ENCODE results near the gene FKBP8.

FKBP8 gene

DNA sequence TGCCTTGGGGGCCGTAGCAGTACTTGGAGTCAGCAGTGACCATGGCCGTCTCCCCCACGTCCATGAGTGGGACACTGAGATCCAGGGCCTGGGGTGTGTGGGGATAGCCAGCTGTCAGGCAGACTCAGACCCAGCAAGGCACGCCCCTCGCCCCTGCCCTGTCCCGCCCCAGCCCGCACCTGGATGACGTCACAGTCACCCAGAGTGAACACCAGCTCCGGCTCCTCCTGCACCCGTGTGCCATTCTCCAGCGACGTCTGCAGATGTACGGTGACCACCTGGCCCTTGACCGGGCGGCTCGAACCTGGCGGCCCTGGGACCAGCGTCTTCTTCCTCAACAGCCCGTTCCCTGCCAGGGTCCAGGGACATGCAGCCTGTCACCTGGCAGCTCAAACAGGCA lies 4.0 kb downstream of the FKBP8 start:
- DNase-seq (ENCODE audit: low read depth), result no peak
- TF ChIP-seq, protein P1, sequence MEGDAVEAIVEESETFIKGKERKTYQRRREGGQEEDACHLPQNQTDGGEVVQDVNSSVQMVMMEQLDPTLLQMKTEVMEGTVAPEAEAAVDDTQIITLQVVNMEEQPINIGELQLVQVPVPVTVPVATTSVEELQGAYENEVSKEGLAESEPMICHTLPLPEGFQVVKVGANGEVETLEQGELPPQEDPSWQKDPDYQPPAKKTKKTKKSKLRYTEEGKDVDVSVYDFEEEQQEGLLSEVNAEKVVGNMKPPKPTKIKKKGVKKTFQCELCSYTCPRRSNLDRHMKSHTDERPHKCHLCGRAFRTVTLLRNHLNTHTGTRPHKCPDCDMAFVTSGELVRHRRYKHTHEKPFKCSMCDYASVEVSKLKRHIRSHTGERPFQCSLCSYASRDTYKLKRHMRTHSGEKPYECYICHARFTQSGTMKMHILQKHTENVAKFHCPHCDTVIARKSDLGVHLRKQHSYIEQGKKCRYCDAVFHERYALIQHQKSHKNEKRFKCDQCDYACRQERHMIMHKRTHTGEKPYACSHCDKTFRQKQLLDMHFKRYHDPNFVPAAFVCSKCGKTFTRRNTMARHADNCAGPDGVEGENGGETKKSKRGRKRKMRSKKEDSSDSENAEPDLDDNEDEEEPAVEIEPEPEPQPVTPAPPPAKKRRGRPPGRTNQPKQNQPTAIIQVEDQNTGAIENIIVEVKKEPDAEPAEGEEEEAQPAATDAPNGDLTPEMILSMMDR (conservative IDR thresholded peaks at IDR 0.05; ENCODE audit: low read depth, low read length), result no peak
- H3K4me3 ChIP-seq (ENCODE audit: low read length), result no peak overlapping the region

DNA sequence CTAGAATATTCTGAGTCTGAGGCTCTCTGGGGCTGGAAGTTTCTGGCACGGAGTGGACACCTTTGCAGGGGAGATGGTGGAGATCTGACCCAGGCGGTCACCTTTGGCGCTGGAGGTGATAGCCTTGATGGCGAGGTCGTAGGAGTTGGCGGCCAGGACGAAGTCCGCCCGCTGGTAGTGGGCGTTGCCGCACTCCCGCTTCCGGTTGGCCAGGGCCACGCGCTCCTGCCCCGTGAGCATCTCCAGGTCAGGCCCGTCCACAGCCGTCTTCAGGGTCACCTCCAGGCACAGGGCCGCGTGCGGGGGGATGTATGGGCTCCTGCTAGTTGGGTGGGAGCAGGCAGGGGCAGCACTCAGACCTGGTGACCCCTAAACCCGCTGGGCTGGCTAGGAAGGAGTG lies 5.3 kb downstream of the FKBP8 start:
- TF ChIP-seq, protein P1 (conservative IDR thresholded peaks at IDR 0.05; ENCODE audit: low read depth, low read length), result no peak
- DNase-seq (ENCODE audit: low read depth), result no peak
- H3K4me3 ChIP-seq (ENCODE audit: low read length), result no peak overlapping the region

DNA sequence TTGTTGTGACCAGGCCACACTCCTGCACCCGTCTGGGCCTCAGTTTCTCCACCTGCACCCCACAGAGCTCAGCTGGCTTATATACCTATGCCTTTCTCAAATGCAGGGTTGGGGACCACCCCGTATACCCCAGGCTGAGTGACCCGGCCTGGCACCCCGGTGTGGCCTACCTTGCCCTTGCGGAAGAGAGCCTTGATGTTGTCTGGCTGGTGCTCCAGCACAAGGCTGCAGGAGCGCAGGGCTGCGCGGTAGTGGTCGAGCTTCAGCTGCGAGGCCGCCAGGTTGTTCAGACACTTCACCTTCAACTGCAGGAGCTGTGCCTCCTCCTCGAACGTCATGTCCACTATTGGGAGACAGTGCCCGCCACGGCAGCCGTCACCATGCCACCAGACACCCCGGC lies 5.9 kb downstream of the FKBP8 start:
- no peak for DNase-seq (ENCODE audit: low read depth)
- TF ChIP-seq, protein P1 (conservative IDR thresholded peaks at IDR 0.05; ENCODE audit: low read depth, low read length), result no peak
- no peak overlapping the region for H3K4me3 ChIP-seq (ENCODE audit: low read length)

DNA sequence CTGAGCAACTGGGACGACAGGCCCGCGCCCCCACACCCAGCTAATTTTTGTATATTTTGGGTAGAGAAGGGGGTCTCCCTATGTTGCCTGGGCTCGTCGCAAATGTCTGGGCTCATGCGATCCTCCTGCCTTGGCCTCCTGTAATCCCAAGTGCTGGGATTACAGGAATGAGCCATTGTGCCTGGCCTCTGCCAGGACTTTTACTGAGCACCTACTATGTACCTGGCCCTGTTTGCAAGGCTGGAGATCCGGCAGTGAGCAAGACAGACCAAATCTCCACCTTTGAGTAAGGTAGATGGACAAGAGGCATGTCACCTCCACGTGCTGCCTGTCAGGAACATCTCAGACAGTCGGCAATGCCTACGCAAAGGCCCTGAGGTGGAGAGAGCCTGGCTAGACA lies 6.9 kb downstream of the FKBP8 start:
- H3K4me3 ChIP-seq (ENCODE audit: low read length), result no peak overlapping the region
- no peak for DNase-seq (ENCODE audit: low read depth)
- TF ChIP-seq, protein P1 (conservative IDR thresholded peaks at IDR 0.05; ENCODE audit: low read depth, low read length), result no peak

DNA sequence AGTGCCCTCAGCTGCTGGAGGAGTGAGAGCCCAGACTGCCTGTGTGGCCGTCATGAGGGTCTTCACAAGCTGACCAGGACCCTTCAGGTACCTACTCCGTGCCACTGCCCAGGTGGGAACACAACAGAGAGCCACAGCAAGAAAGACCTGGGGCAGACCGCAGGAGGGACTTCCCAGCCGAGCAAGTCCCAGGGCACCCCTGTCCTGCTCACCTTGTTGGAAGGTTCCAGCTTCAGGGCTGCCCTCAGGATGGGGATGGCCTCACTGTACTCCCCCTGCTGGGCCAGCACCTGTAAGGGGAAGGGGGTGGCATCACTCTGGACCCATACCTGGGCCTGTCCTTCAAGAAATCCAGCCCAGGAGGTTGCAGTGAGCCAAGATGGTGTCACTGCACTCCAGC lies 10.3 kb downstream of the FKBP8 start:
- DNase-seq (ENCODE audit: low read depth), result no peak
- TF ChIP-seq, protein P1 (conservative IDR thresholded peaks at IDR 0.05; ENCODE audit: low read depth, low read length), result no peak
- H3K4me3 ChIP-seq (ENCODE audit: low read length), result no peak overlapping the region

DNA sequence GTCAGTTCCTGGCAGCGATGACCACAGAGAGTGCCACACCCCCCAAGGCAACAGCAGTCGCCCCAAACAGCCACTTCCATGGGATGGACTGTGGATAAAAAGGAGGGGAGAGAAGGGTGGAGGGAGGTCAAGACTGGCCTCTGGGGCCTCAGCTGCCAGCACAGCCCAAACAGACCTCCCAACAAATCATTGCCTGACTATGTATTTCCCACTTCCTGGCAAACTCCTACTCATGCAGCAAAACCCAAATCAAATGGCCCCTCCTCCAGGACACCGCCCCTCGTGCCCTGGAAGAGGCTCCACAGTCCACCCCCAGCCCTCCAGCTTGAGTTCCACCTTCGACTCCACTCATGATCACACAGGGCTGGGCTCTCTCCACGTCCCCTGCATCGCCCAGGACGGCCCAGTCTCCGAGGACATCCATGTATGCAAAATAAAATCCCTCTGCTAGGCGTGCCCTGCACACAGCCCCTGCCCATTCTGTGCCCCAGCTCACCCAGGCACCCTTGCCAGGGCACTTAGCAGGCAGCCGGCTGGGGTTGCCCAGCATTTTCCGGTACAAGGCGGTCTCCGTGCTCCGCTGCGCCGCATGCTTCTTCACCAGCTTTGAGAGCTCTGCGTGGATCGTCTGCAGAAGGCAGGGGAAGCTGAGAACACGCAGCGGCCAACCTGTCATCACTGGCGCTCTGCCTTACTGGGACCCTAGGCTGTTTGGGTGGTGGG lies 11.0 kb downstream of the FKBP8 start:
- TF ChIP-seq, protein P1 (conservative IDR thresholded peaks at IDR 0.05; ENCODE audit: low read depth, low read length), result no peak
- DNase-seq (ENCODE audit: low read depth), result no peak
- H3K4me3 ChIP-seq (ENCODE audit: low read length), result no peak overlapping the region

DNA sequence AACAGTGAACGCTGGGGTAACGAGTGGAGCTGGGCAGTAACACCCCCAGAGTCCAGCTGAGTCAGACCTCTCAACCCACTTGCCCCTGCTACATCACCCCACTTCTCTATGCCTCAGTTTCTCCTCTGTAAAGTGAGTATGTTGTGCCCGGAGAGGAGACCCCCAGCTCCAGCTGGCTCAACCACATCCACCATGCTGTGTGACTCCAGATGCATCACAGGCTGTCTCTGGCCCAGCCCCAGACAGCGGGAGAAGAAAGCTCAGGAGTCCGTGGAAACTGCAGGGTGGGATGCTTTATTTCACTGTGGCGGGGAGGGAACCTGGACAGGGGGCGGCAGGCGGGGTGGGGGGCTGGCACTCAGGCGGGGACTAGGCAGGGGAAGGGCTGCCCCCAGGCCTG lies 11.9 kb downstream of the FKBP8 start:
- DNase-seq (ENCODE audit: low read depth), result no peak
- TF ChIP-seq, protein P1 (conservative IDR thresholded peaks at IDR 0.05; ENCODE audit: low read depth, low read length), result no peak

More for the DNA sequence above, 11.9 kb downstream of the FKBP8 start:
- H3K4me3 ChIP-seq (ENCODE audit: low read length), result no peak overlapping the region
